HuH-7 (cell line): ENCODE data around the gene CEND1.

ENCODE experiments used
- DNase-seq: peaks from one replicate; pipeline ENCODE4 v3.0.0; 2011; ENCODE audit warnings: low spot score

The CEND1 gene

DNA sequence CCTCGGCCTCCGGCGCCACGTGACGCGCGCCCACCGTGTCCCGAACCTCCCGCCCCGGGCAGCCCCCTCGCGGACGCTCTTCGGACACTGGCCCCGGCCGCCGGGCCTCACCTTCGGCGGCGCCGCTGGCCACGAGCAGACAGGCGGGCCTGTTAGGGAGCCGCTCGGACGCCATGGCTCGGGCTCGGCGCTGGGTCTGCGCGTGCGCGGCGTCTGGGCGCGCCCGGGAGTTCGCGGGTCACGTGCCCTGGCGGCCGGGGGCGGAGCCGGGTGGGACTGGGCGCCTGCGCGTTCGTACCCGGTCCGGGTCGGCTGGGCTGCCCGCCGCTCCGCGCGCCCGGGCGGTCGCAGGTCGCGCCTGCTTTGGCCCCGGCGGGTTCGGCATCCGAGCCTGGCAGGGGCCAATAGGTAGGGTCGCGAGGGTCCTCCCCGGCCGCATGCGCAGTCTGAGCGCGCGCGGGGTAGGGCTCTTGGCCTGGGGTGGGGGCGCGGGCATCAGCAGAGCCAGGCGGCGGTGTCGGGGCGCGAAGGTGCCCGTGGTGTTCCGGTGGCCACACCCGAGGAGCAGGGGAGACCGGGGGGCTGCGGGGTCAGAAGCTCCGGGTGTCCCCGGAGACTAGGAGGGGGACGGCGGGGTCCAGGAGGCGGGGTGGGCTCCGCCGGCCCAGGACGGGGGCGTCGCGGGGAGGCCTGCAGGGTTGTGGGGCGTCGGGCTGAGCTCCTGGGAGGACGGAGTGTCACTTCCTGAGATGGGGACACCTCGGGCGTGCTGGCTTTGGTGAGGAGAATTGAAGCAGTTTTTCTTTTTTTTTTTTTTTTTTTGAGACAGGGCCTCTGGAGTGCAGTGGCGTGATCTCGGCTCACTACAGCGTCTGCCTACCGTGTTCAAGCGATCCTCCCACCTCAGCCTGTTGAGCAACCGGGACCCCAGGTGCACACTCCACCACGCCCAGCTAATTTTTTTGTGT is 12.3 kb downstream of the CEND1 start, which contains the start of gene GATD1:
TSS of gene GATD1 (minus strand) at position 200 of the 968 bp plus-strand sequence. CDS start at position 175, 25 bp downstream.
- DNase-seq = peak; percentile 99

DNA sequence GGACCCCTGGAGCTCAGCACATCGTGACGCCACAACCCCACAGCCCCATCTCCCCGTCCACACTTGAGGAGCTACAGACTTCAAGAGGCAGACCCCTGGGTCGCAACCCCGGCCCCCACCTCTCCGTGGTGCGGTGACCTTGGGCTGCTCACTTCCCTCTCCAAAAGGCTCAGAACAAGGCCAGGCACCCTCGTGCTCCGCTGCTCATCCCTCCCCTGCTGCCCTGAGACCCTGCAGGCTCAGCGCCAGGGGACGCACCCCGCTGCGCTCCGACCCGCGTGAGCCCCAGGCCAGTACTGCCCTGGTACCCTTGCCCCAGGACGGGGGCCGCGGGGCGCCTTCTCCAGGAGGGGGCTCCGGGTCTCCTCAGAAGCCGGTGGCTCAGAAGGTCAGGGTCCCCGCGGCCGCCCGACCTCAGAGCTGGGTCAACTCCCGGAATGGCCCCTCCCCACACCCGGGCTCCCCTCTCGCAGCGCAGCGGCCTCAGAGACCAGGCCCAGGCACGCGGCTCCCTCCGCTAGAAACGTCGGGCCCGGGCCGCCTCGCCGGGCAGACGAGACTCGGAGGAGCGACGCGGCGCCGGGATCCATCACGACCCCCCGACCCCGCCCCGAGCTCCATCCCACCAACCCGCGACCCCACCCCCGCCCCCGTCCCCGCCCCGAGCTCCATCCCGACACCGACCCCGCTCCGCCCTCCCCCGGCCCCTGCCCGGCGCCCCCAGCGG is 13.2 kb downstream of the CEND1 start:
- peak; percentile 84 for DNase-seq

DNA sequence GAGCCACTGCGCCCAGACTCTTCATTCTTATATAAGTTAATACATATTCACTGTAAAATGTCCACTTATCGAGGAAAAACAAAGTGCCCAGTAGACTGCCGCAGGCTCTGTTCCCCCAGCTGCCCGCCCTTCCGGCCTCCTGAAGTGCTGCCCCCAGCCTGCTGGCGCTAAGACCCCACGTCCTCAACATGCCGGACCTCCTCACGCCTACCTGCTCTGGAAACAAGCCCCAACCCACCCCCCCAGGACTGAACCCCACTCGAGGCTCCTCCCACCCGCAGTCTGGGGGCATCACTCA is 13.7 kb downstream of the CEND1 start:
- no peak for DNase-seq

DNA sequence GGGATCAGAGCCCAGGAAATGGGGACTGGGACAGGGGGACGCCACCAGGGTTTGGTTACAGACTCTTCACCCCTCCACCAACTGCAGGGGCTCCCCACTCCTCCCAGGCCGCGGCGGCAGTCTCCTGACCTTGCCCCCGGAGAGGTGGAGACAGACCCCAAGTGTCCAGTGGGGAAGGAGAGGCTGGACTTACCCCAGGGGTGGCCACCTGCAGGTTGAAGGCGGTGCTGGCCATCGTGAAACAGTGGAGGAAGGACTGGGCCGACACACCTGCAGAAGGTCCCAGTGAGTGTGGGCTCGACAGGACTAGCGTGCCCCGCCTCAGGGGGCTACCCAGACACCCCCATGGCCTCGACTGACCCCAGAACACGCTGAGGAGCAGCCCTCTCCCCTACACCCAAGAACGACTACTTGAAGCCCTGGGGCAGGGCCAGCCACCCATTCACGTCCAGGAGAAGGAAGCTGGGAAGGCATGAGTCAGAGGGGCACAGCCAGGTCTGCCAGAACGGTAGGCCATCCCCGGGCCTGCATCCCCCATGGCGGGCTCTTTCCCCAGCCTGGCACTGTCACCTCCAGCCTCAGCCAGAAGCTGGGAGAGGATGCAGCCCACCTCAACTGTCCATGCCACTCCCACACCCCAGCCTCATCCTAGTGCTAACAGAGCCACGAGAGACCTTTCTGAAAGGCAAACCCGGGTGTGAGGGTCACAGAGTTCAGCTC is 14.9 kb downstream of the CEND1 start:
- DNase-seq = no peak

DNA sequence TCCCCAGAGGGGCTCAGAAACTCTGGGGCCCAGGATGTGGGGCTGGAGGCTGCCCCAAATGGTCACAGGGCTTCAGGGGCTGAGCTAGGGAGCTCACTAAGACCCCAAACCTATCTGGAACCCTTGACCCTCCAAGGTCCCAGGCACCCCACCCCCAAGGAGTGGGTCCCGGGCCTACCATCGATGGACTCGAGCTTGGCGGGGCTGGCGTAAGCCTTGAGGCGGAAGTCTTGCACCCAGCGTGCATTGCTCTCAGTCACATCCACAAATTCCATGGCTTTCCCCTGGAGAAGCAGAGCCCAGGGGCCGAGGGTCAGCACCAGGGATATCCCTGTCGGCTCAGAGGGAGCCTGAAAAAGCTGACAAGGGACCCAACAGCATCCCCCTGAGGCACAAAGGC is 16.1 kb downstream of the CEND1 start:
- DNase-seq = no peak

DNA sequence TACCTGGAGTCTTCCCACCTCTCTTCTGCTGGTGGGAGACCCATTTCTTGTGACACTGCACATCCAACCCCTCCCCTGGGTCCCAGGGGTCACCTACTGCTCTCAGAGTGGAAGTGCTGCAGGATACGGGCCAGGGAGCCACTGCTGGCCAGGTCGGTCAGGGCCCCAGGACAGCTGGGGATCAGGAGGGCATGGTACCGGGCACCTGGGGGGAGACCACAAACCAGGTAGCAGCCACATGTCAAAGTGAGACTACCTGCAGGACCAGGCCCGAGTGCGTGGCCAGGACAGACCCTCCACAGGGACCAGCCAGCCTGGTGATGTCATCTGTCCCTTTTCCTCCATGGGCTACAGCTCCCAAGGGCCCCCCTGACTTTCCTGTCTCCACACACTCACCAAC is 16.5 kb downstream of the CEND1 start:
- DNase-seq = no peak

DNA sequence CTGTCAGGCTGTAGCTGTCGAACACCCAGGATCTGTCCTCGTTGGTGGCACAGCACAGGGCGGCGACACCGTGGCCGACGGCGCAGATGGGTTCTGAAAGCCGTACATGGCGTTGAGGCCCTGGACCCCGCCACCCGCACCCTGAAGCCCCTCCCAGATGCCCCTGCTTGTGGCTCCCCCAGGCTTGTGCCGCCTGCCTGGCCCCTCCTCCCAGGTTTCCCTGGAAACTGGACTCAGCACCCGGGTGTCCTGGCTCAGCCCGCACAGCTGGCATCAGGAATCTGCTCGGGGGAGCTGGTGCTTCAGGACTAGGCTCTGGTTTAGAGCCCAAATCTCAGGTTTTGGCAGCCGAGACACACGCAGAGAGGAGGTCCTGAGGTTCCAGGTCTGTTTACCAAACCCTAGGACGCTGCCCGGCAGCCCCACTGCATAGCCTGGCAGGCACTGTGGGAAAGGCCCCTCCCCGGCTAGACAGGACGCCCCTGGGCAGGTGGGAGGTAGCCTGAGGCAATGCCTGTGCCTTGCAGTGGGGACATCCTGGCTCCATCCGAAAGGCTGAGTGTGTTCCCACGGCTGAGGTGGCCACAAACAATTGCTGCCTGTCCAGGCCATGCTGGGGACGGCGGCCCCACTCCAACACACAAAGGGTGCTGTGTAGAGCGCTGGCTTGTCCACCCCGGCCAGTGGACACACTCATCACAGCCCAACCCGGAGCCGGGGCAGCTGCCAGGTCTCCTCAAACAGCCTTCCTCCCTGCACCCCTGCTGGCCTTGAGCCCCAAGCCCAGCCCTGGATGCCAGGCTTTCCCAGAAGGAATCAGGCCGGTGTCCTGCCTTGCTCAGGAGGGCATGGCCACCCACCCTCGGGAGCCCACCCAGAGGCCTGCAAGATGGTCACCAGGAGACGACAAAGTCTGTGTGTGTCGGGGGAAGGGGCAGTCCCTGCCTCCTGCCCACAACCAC is 17.2 kb downstream of the CEND1 start:
- DNase-seq = no peak

DNA sequence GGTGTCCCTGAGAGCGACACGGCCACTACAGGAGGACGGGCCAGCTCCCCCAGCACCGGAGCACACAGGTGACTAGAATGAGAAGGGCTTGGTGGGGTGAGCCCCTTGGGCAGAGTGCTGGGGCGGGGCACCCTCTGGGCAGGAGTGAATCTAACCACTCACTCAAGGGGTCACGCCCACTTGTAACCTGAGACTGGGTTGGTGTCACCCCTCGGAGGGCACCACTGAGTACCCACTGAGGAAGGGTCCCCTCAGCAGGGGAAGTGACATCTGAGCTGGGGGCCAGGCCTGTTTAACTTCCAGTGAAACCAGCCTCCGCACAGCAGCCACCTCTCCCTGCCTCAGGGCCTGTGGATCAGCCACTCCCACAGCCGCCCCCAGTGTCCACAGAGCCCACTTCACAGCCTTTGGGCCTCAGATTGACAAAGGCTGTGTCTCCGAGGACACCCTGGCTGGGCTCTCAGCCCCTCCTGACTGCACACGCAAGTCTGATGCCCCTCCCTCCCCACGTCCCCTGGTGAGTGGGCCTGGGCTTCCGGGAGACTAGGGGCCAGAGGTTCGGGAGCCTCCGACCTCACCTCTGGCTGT is 18.2 kb downstream of the CEND1 start:
- DNase-seq = no peak

DNA sequence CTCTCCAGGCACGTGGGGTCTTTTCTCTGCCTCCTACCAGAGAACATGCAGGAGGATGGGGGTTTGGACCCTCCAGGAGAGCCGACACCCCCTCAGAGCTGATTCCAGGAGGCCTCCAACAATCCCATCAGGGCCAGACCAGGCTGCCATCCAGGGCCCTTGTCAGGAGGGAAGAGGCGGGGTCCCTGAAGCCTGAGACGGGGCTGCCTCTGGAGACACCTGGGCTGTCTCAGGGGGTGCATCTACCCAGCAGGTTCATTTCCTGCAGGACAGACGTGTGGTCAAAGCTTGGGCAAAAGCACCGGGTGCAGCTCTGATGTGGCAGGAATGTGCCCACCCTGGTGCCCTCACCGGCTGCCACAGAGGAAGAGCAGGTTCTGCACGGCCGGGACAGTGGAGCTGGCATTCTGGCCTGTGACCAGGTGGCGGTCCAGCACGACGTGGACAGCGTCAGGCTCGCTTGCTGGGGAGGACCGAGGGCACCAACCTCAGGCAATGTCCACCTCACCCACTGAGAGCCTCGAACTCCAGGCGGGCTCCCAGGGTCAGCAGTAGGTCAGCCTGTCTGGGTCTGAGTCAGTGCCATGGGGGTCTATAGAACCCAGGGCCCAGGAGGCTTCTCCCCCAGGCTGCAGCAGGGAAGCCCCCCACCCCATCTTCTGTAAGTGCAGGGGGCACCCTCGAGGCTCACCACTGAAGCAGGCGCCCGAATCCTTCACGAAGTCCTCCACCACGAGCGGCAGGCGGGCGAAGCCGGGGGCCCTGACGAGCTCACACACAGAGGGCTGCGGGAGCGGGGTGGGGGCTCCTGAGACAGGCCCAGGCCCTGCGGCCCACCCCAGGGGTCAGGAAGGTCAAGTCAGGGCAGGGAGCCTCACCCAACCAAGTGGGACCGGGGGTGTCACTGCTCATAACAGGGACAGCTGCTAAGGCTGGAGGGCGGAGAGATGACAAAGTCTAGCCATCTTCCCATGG is 19.0 kb downstream of the CEND1 start:
- DNase-seq = no peak

DNA sequence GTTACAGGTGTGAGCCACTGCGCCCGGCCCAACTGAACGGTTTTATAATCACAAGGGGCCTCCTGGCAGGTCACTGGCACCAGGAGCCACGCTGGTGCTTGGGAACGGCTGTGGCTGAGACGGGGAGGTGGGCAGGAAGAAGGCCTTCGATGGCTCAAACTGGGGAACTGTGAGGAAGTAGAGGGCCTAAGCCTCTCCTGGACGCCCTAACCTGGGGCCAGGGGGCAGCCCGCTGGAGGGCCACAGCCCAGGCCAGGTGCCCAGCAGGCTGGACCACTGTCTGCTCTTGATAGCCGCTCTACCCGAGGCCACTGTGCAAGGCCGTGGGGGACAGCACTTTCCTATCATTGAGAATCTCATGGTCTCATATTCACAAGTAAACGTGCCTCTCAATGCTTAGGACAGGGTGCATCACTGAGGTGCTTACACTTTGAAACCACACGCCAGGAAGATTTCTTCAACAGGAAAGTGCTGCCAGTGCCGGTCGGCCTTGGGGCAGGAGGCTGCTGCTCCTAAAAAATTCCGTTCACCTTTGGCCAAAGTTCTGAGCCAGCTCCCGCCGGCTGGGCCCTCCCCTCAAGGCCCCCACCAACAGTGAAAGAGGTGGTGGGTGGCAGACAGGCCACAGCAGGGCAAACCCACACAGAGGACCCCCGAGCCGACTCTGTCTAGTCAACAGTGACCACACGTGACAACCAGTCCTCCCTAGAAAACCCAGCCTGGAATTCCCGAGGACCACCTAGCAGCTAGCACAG is 19.8 kb downstream of the CEND1 start:
- no peak for DNase-seq

DNA sequence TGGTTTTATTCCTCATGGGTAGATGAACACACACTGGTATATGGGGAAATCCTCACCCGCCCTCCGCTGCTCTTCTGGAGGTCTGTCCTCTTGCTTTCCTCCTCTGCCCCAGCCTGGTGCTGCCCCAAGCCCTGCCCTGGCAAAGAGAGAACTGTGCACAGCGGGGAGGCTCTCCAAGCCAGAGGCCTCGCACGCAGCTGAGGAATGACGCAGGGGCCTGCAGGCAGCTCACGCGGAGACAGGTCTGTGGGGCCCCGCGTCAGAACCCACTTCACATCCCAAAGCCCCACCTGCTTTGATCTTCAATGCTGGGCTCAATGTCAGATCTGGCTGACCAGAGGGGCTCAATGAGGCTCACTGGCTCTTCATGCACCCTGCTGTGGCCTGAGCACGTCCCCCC is 22.7 kb downstream of the CEND1 start:
- no peak for DNase-seq

DNA sequence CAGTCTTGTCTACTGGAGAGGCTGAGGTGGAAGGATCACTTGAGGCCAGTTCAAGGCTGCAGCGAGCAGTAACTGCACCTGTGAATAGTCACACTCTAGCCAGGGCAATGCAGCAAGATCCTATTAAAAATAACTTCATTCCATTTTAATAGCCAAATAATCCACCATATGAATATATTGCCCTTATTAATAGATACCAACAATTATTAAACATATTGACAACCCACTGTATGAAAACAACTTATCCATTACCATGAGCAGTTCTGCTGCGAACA is 23.0 kb downstream of the CEND1 start:
- no peak for DNase-seq

DNA sequence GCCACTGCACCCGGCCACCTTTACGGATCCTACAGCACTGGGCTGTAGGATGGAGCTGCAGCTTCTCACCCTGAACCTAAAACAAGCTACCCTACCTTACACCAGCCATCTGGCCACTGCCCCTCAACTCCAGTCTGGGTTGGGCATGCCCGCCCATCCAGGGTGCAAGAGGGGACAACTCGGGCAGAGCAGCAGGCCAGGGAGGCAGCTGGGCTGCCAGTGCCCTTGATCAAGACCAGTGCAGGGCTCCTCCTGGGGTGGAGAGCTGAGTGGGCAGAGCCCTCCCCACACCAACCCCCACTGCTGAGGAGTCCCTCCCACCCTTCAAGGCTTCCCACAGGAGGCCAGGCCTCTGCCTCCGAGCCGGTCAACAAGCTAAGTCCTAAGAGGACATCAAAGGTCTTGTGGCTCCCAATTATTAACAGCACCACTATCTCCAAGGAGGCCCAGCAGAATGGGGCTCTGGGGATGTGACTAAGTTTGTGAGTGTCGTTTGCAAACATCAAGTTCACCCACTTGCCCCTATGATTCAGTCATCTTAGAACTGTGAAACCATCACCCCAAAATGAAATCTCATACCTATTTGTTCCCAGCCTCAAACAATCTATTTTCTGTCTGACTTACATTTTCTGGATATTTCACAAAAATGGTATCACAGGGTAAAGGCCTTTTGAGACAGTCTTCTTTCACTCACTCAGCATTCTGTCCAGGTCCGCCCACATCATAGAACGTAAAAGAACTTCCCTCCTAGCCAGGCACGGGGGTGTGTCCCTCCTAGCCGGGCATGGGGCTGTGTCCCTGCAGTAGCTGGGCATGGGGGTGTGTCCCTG is 23.6 kb downstream of the CEND1 start:
- DNase-seq = no peak

DNA sequence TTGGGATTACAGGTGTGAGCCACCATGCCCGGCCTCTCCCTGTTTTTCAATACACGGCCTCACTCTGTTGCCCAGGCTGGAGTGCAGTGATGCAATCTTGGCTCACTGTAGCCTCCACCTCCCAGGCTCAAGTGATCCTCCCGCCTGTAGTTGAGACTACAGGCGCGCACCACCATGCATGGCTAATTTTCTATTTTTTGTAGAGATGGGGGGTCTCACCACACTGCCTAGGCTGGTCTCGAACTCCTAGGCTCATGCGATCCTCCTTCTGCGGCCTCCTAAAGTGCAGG is 24.1 kb downstream of the CEND1 start:
- no peak for DNase-seq

DNA sequence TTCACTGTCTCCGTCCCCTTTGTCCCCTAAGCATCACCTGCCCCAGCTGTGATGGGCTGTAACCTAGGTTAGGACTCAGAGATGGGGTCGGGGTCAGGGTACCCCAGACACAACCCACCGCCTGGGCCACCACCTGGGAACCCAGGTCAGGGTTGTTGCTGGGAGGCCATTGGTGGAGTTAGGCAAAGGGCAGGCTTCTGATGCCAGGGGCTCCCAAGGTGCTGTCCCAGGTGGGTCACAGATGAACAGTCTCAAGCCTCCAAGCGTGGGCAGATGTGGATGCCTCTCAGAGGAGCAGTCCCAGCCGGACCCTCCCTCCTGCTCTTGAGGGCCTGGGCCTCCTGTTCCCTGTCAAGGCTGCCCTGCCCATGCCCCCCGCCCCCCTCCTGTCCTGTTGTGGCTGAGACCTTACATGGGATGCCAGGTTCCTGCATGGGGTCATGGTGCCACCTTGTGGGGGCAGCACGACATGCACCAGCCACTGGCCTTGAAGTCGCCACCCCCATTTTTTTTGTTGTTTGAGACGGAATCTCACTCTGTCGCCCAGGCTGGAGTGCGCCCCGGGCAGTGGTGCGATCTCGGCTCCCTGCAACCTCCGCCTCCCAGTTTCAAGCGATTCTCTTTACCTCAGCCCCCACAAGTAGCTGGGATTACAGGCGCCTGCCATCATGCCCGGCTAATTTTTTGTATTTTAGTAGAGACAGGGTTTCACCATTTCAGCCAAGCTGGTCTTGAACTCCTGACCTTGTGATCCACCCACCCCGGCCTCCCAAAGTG is 24.7 kb downstream of the CEND1 start:
- peak; percentile 59 for DNase-seq

DNA sequence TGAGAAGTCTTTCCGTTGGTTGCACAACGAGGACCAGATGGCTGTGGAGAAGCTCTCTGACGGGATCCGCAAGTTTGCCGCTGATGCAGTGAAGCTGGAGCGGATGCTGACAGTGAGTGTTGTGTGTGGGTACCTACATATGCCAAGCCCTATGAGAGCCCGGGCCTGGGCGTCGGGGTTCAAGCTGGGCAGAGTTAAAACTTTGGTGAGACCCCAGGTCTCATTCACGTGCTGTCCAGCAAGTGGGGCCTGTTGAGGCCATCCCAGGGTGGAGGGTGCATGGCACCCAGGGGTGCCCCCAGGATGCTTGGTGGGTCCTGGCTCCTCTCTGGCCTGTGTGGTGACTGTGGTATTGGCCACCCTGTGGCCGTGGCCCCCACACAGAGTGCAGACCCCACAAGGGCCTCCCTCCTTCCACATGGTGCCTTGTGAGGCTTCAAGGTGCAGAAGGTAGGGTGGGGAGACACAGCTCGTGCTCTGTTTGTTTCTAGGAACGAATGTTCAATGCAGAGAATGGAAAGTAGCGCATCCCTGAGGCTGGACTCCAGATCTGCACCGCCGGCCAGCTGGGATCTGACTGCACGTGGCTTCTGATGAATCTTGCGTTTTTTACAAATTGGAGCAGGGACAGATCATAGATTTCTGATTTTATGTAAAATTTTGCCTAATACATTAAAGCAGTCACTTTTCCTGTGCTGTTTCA is 25.4 kb downstream of the CEND1 start:
- no peak for DNase-seq
